PC-9 (cell line): ENCODE measurements around the gene MLXIP. TPM values are rescaled to one million over a fixed set of nuclear protein-coding genes. Genes with fewer than 3 reads are reported as not detected.

ENCODE experiments used
- BruUV-seq: library from RNA; stranded (reverse); fragments of 400-500 nt; replicated peaks from 2 replicates; lab custom pipeline; 2021; lab: Mats Ljungman, UMichigan
- CTCF ChIA-PET: fragments of 300-600 bp; sonication (Branson Sonifier 250); formaldehyde crosslinking; loops from one replicate; lab custom pipeline; 2022; ENCODE audit warnings: antibody characterized with exemption; lab: Charles Lee
- POLR2A ChIA-PET: fragments of 300-600 bp; sonication (Branson Sonifier 250); formaldehyde crosslinking; loops from one replicate; lab custom pipeline; 2022; ENCODE audit warnings: antibody characterized with exemption; ENCODE audit not compliant: unreplicated experiment; lab: Charles Lee
- DNase-seq, 2 experiments: peaks; one replicate each; pipeline versions ENCODE4 v3.0.0 to v3.0.0-alpha.2; 2015 to 2022; ENCODE audit warnings: mixed read lengths in 1 of 2
- H2AFZ ChIP-seq: fragments of 200-600 bp; sonication (generic); 2 replicates; pipeline ENCODE4 v1.8.1; 2017; ENCODE audit warnings: antibody characterized with exemption
- H3F3A ChIP-seq: fragments of 200-600 bp; sonication (generic); 2 replicates; pipeline ENCODE4 v1.8.1; 2017; ENCODE audit warnings: antibody characterized with exemption, mild to moderate bottlenecking, low read depth; ENCODE audit not compliant: insufficient read depth
- H3K27ac ChIP-seq: fragments of 200-600 bp; sonication (generic); 2 replicates; pipeline ENCODE4 v1.6.1; 2016; ENCODE audit warnings: mixed run types
- H3K27me3 ChIP-seq: fragments of 200-600 bp; sonication (generic); 2 replicates; pipeline ENCODE4 v1.6.1; 2016; ENCODE audit warnings: low read depth, mixed run types; ENCODE audit not compliant: insufficient read depth
- H3K36me3 ChIP-seq: fragments of 200-600 bp; sonication (generic); 2 replicates; pipeline ENCODE4 v1.6.1; 2016; ENCODE audit warnings: low read depth, mixed run types
- H3K4me1 ChIP-seq: fragments of 200-600 bp; sonication (generic); replicated peaks from 2 replicates; pipeline ENCODE4 v1.6.1; 2016; ENCODE audit warnings: mixed run types; ENCODE audit not compliant: insufficient read depth
- H3K4me2 ChIP-seq: fragments of 200-600 bp; sonication (generic); 2 replicates; pipeline ENCODE4 v1.6.1; 2017; ENCODE audit warnings: mixed run types
- H3K4me3 ChIP-seq: fragments of 200-600 bp; sonication (generic); 2 replicates; pipeline ENCODE4 v1.6.1; 2016; ENCODE audit warnings: mixed run types
- H3K79me2 ChIP-seq: fragments of 200-600 bp; sonication (generic); 2 replicates; pipeline ENCODE4 v1.6.1; 2017; ENCODE audit warnings: low read depth, mixed run types
- H3K9me2 ChIP-seq: fragments of 200-600 bp; sonication (generic); 2 replicates; pipeline ENCODE4 v1.8.1; 2017; ENCODE audit warnings: mild to moderate bottlenecking; ENCODE audit not compliant: insufficient read depth
- H3K9me3 ChIP-seq: fragments of 200-600 bp; sonication (generic); 2 replicates; pipeline ENCODE4 v1.8.1; 2016; ENCODE audit warnings: low read depth; ENCODE audit not compliant: insufficient read depth
- H4K20me1 ChIP-seq: fragments of 200-600 bp; sonication (generic); 2 replicates; pipeline ENCODE4 v1.8.1; 2017; ENCODE audit not compliant: insufficient read depth
- CTCF ChIP-seq: fragments of 200-600 bp; sonication (generic); conservative IDR thresholded peaks from 2 replicates; pipeline ENCODE4 v1.6.1; 2017; ENCODE audit warnings: mixed run types, antibody characterized with exemption, mild to moderate bottlenecking, moderate library complexity
- EZH2 ChIP-seq: fragments of 200-600 bp; sonication (generic); IDR thresholded peaks from 2 replicates; pipeline ENCODE4 v1.8.0; 2017; ENCODE audit warnings: antibody characterized with exemption, low read depth
- intact Hi-C: fragments of 100-400 bp; cut with micrococcal nuclease; formaldehyde crosslinking; loops from one replicate; pipeline ENCODE4 v1.10.0; 2022; ENCODE audit not compliant: unreplicated experiment
- total RNA-seq: library from RNA; stranded (reverse); gene quantifications from 2 replicates; pipeline ENCODE4 v1.2.3, GENCODE V29; 2021

The MLXIP gene
- total RNA-seq, 1 experiment from 2014 or later = 83.3 TPM

- Histone ChIP-seq H3K9me3 (no peaks in the 10 kb centered on the region), H3K4me3 (no peak overlapping the region), H3K4me2 (no peak overlapping the region), H3K79me2 (no peaks in the 10 kb centered on the region), H4K20me1 (no peaks in the 10 kb centered on the region), H3K9me2 (no peaks in the 10 kb centered on the region), H3K27me3 (no peaks in the 10 kb centered on the region), H3F3A (peaks cover 13% of the 10 kb centered on the region), H3K4me1 (peaks cover 7% of the 10 kb centered on the region), H2AFZ (no peak overlapping the region), H3K36me3 (no peaks in the 10 kb centered on the region), H3K27ac (no peak overlapping the region)
- intact Hi-C loops = no loop called here
- DNase-seq = no peak
- BruUV-seq = no TSS peak
- TF ChIP-seq CTCF (no peak), EZH2 (no peak)
- ChIA-PET POLR2A (no interaction called here), CTCF (no interaction called here)
These were observed 21.4 kb upstream of the MLXIP start for GRCh38 chr12:122057007-122057735.

GRCh38 chr12:122057769-122058168 lies 20.8 kb upstream of the MLXIP start:
- Histone ChIP-seq H3K27ac (no peak overlapping the region), H3K79me2 (no peaks in the 10 kb centered on the region), H3K4me3 (no peak overlapping the region), H3K9me3 (no peaks in the 10 kb centered on the region), H2AFZ (no peak overlapping the region), H3K27me3 (no peaks in the 10 kb centered on the region), H3F3A (peaks cover 19% of the 10 kb centered on the region), H3K4me1 (peaks cover 13% of the 10 kb centered on the region), H4K20me1 (no peaks in the 10 kb centered on the region), H3K4me2 (no peak overlapping the region), H3K9me2 (no peaks in the 10 kb centered on the region), H3K36me3 (no peaks in the 10 kb centered on the region)
- intact Hi-C loops = no loop called here
- DNase-seq = no peak
- ChIA-PET CTCF (no interaction called here), POLR2A (no interaction called here)
- BruUV-seq = no TSS peak
- no peak for TF ChIP-seq EZH2
- no peak for TF ChIP-seq CTCF

GRCh38 chr12:122058549-122059149 lies 19.9 kb upstream of the MLXIP start:
- no peak overlapping the region for H3K27ac ChIP-seq
- POLR2A ChIA-PET = no interaction called here
- intact Hi-C loops = no loop called here

More at GRCh38 chr12:122058549-122059149, 19.9 kb upstream of the MLXIP start:
- Histone ChIP-seq H3K9me2 (no peaks in the 10 kb centered on the region), H2AFZ (no peak overlapping the region), H3K4me3 (no peak overlapping the region), H3K36me3 (no peaks in the 10 kb centered on the region), H4K20me1 (no peaks in the 10 kb centered on the region), H3K4me1 (peaks cover 22% of the 10 kb centered on the region), H3K79me2 (no peaks in the 10 kb centered on the region), H3K27me3 (no peaks in the 10 kb centered on the region), H3K4me2 (no peak overlapping the region), H3K9me3 (no peaks in the 10 kb centered on the region), H3F3A (peaks cover 25% of the 10 kb centered on the region)
- no TSS peak for BruUV-seq
- CTCF ChIA-PET = interaction anchor here (1.8 kb wide), 1 partner anchor 65 kb away, joined by 5 read pairs; no protein-coding TSS in a partner anchor
- no peak for TF ChIP-seq CTCF
- TF ChIP-seq EZH2 = no peak
- DNase-seq = no peak
